ENCODE measurements around the gene WFDC8. TPM values are rescaled to one million over a fixed set of nuclear protein-coding genes. Genes with fewer than 3 reads are reported as not detected.

Gene WFDC8
- total and polyA plus RNA-seq, 4 donors: not detected

GRCh38 chr20:45506398-45506797 lies 72.7 kb downstream of the WFDC8 start:
- TF ChIP-seq FOXA1 (IDR thresholded peaks at IDR 0.05) (no peak), GABPA (IDR thresholded peaks at IDR 0.05 in 1 of 2, conservative IDR thresholded peaks at IDR 0.05 in 1 of 2) (no peak), HNF4A (conservative IDR thresholded peaks at IDR 0.05) (peak; percentile 37 to 50)
- H3K9ac ChIP-seq (ENCODE audit: low read depth in 1 of 2, low read length in 2 of 2): no peak overlapping the region
- H3K27ac ChIP-seq (ENCODE audit: low read depth in 1 of 2, low read length in 2 of 2): no peak overlapping the region
- no peaks in the 10 kb centered on the region for H3K9me3 ChIP-seq (ENCODE audit: control insufficient read depth in 4 of 4, low read length in 3 of 4)
- 74% methylated on average over 2 of the region's 2 CpGs for WGBS
- no peak for DNase-seq (ENCODE audit: low spot score)
- no peaks in the 10 kb centered on the region for H3K4me1 ChIP-seq (ENCODE audit: control insufficient read depth in 4 of 4, insufficient read depth in 4 of 4, low read length in 3 of 4)
- no peak overlapping the region for H3K4me3 ChIP-seq (ENCODE audit: low read depth in 1 of 3, low read length in 3 of 3)
- H3K27me3 ChIP-seq (ENCODE audit: control insufficient read depth in 4 of 4, insufficient read depth in 4 of 4, low read length in 3 of 4): peaks cover 0 to 10% (median under 1%) of the 10 kb centered on the region in 4 donors
- H3K36me3 ChIP-seq (ENCODE audit: control insufficient read depth in 4 of 4, insufficient read depth in 3 of 4, low read depth in 1 of 4, low read length in 3 of 4): no peaks in the 10 kb centered on the region

GRCh38 chr20:45503403-45503802 lies 75.7 kb downstream of the WFDC8 start:
- Histone ChIP-seq H3K4me1 (ENCODE audit: control insufficient read depth in 4 of 4, insufficient read depth in 4 of 4, low read length in 3 of 4) (peaks cover 0 to 3% (median 0%) of the 10 kb centered on the region in 4 donors), H3K36me3 (ENCODE audit: control insufficient read depth in 4 of 4, insufficient read depth in 3 of 4, low read depth in 1 of 4, low read length in 3 of 4) (no peaks in the 10 kb centered on the region), H3K9ac (ENCODE audit: low read depth in 1 of 2, low read length in 2 of 2) (no peak overlapping the region), H3K4me3 (ENCODE audit: low read depth in 1 of 3, low read length in 3 of 3) (no peak overlapping the region), H3K27me3 (ENCODE audit: control insufficient read depth in 4 of 4, insufficient read depth in 4 of 4, low read length in 3 of 4) (peaks cover 0 to 10% (median under 1%) of the 10 kb centered on the region in 4 donors), H3K9me3 (ENCODE audit: control insufficient read depth in 4 of 4, low read length in 3 of 4) (no peaks in the 10 kb centered on the region), H3K27ac (ENCODE audit: low read depth in 1 of 2, low read length in 2 of 2) (no peak overlapping the region)
- WGBS: 48% methylated on average over 2 of the region's 2 CpGs
- TF ChIP-seq EGR1 (IDR thresholded peaks at IDR 0.05; ENCODE audit: low read depth in 2 of 2) (no peak), RAD21 (IDR thresholded peaks at IDR 0.05) (no peak), RXRA (IDR thresholded peaks at IDR 0.05) (no peak), ATF3 (IDR thresholded peaks at IDR 0.05) (no peak), FOXA2 (IDR thresholded peaks at IDR 0.05) (no peak), JUND (IDR thresholded peaks at IDR 0.05) (no peak), REST (IDR thresholded peaks at IDR 0.05) (no peak), YY1 (IDR thresholded peaks at IDR 0.05) (no peak), TAF1 (conservative IDR thresholded peaks at IDR 0.05) (no peak), HNF4G (IDR thresholded peaks at IDR 0.05) (no peak), NR2F2 (IDR thresholded peaks at IDR 0.05) (no peak)
- no peak for DNase-seq (ENCODE audit: low spot score)

GRCh38 chr20:45502561-45502960 lies 76.5 kb downstream of the WFDC8 start:
- Histone ChIP-seq H3K27ac (ENCODE audit: low read depth in 1 of 2, low read length in 2 of 2) (no peak overlapping the region), H3K27me3 (ENCODE audit: control insufficient read depth in 4 of 4, insufficient read depth in 4 of 4, low read length in 3 of 4) (peaks cover 0 to 6% (median under 1%) of the 10 kb centered on the region in 4 donors), H3K4me3 (ENCODE audit: low read depth in 1 of 3, low read length in 3 of 3) (no peak overlapping the region), H3K9me3 (ENCODE audit: control insufficient read depth in 4 of 4, low read length in 3 of 4) (no peaks in the 10 kb centered on the region), H3K36me3 (ENCODE audit: control insufficient read depth in 4 of 4, insufficient read depth in 3 of 4, low read depth in 1 of 4, low read length in 3 of 4) (no peaks in the 10 kb centered on the region), H3K9ac (ENCODE audit: low read depth in 1 of 2, low read length in 2 of 2) (no peak overlapping the region), H3K4me1 (ENCODE audit: control insufficient read depth in 4 of 4, insufficient read depth in 4 of 4, low read length in 3 of 4) (peaks cover 0 to 3% (median 0%) of the 10 kb centered on the region in 4 donors)
- TF ChIP-seq REST (IDR thresholded peaks at IDR 0.05) (no peak), HNF4G (IDR thresholded peaks at IDR 0.05) (no peak), NR2F2 (IDR thresholded peaks at IDR 0.05) (no peak), GABPA (IDR thresholded peaks at IDR 0.05 in 1 of 2, conservative IDR thresholded peaks at IDR 0.05 in 1 of 2) (no peak), HNF4A (conservative IDR thresholded peaks at IDR 0.05) (no peak), TAF1 (conservative IDR thresholded peaks at IDR 0.05) (no peak), JUND (IDR thresholded peaks at IDR 0.05) (no peak)
- 48% methylated on average over 1 of the region's 1 CpG for WGBS
- DNase-seq (ENCODE audit: low spot score): no peak

Measured in liver (tissue), 9 donors.